SK-N-SH (cell line): ENCODE data around the gene GIGYF1. TPM values are rescaled to one million over a fixed set of nuclear protein-coding genes. Genes with fewer than 3 reads are reported as not detected.
A peak's percentile ranks its signal among the peaks of the same experiment; 100 is the strongest.

Experiments used
- CTCF ChIA-PET: fragments of 300-600, 350-600 bp; formaldehyde crosslinking; extraction: SDS; loops from one replicate; lab custom pipeline; 2021; lab: Yijun Ruan, JAX
- POLR2A ChIA-PET: fragments of 350-600 bp; sonication (Branson Sonifier 250); formaldehyde crosslinking; extraction: SDS; loops from one replicate; lab custom pipeline; 2020; ENCODE audit warnings: antibody characterized with exemption, inconsistent platforms; lab: Yijun Ruan, JAX
- DNase-seq: peaks from one replicate; pipeline ENCODE4 v3.0.0; 2012
- H2AFZ ChIP-seq: fragments of 200-600 bp; sonication (generic); 2 replicates; pipeline ENCODE4 v1.8.1; 2016; ENCODE audit warnings: antibody characterized with exemption, mild to moderate bottlenecking, low read depth
- H3F3A ChIP-seq: fragments of 200-600 bp; sonication (generic); replicated peaks from 2 replicates; pipeline ENCODE3; 2016; ENCODE audit warnings: antibody characterized with exemption, mild to moderate bottlenecking; ENCODE audit not compliant: insufficient read depth
- H3K27ac ChIP-seq, 2 experiments: fragments of 200-500 bp in 1 of 2; fragments of 200-600 bp in 1 of 2; sonication (Bioruptor generic) in 1 of 2; sonication (generic), shearing (Covaris generic) in 1 of 2; 2 replicates each; pipeline versions ENCODE4 v1.5.1 to v1.6.1; 2014 to 2016; ENCODE audit warnings: low read depth in 2 of 2, inconsistent platforms in 1 of 2, low read length in 1 of 2, mild to moderate bottlenecking in 1 of 2, mixed read lengths in 1 of 2
- H3K27me3 ChIP-seq: fragments of 200-600 bp; sonication (generic), shearing (Covaris generic); 2 replicates; pipeline ENCODE4 v1.6.1; 2016; ENCODE audit warnings: mixed run types; ENCODE audit not compliant: insufficient read depth
- H3K36me3 ChIP-seq, 2 experiments: fragments of 200-500 bp in 1 of 2; fragments of 200-600 bp in 1 of 2; sonication (Bioruptor generic) in 1 of 2; sonication (generic) in 1 of 2; replicated peaks in 1 of 2; 2 replicates each; pipeline versions ENCODE3 to v1.5.1; 2014 to 2016; ENCODE audit warnings: low read length in 1 of 2, mild to moderate bottlenecking in 1 of 2; ENCODE audit not compliant: insufficient read depth in 2 of 2, control insufficient read depth in 1 of 2
- H3K4me1 ChIP-seq, 2 experiments: fragments of 200-500 bp in 1 of 2; fragments of 200-600 bp in 1 of 2; sonication (Bioruptor generic) in 1 of 2; sonication (generic), shearing (Covaris generic) in 1 of 2; 2 replicates each; pipeline versions ENCODE4 v1.5.1 to v1.6.1; 2014 to 2016; ENCODE audit warnings: low read depth in 1 of 2, low read length in 1 of 2, mixed run types in 1 of 2; ENCODE audit not compliant: insufficient read depth in 2 of 2, control insufficient read depth in 1 of 2
- H3K4me2 ChIP-seq: fragments of 200-600 bp; sonication (generic), shearing (Covaris generic); 2 replicates; pipeline ENCODE4 v1.6.1; 2017; ENCODE audit warnings: mixed run types
- H3K4me3 ChIP-seq, 2 experiments: fragments of 200-500 bp in 1 of 2; fragments of 200-600 bp in 1 of 2; sonication (Bioruptor generic) in 1 of 2; sonication (generic), shearing (Covaris generic) in 1 of 2; 2 replicates each; pipeline versions ENCODE4 v1.5.1 to v1.8.1; 2014 to 2016; ENCODE audit warnings: low read depth in 2 of 2, inconsistent platforms in 1 of 2, low read length in 1 of 2, mild to moderate bottlenecking in 1 of 2, mixed read lengths in 1 of 2, moderate library complexity in 1 of 2
- H3K79me2 ChIP-seq: fragments of 200-600 bp; sonication (generic); 2 replicates; pipeline ENCODE4 v1.8.1; 2017; ENCODE audit warnings: mild to moderate bottlenecking; ENCODE audit not compliant: insufficient read depth
- H3K9ac ChIP-seq: fragments of 200-600 bp; sonication (generic); 2 replicates; pipeline ENCODE4 v1.6.1; 2017; ENCODE audit warnings: mixed run types
- H3K9me2 ChIP-seq: fragments of 200-600 bp; sonication (generic); 2 replicates; pipeline ENCODE4 v1.6.1; 2017; ENCODE audit warnings: mixed run types
- H3K9me3 ChIP-seq: fragments of 200-600 bp; sonication (generic); 2 replicates; pipeline ENCODE4 v1.6.1; 2017; ENCODE audit warnings: mixed run types, mild to moderate bottlenecking, moderate library complexity
- H4K20me1 ChIP-seq: fragments of 200-600 bp; sonication (generic); 2 replicates; pipeline ENCODE4 v1.6.1; 2017; ENCODE audit warnings: mild to moderate bottlenecking, mixed run types; ENCODE audit not compliant: insufficient read depth
- ELF1 ChIP-seq: IDR thresholded peaks from 2 replicates; pipeline ENCODE4 v1.4.0; 2012
- MEF2A ChIP-seq: IDR thresholded peaks from 2 replicates; pipeline ENCODE4 v1.4.0; 2012; ENCODE audit warnings: low read depth, borderline replicate concordance
- MXI1 ChIP-seq: IDR thresholded peaks from 2 replicates; pipeline ENCODE4 v1.6.1; 2012; ENCODE audit warnings: mild to moderate bottlenecking, low read depth, low read length, improper control_type of control experiment
- NFIC ChIP-seq: IDR thresholded peaks from 2 replicates; pipeline ENCODE4 v1.4.0; 2012; ENCODE audit warnings: borderline replicate concordance
- POLR2AphosphoS5 ChIP-seq: IDR thresholded peaks from 2 replicates; pipeline ENCODE4 v1.6.1; 2012; ENCODE audit warnings: low read depth, low read length
- RAD21 ChIP-seq: IDR thresholded peaks from 2 replicates; pipeline ENCODE4 v1.6.1; 2012; ENCODE audit warnings: mild to moderate bottlenecking, low read length
- RXRA ChIP-seq: IDR thresholded peaks from 2 replicates; pipeline ENCODE4 v1.4.0; 2012; ENCODE audit warnings: low read depth, mild to moderate bottlenecking, borderline replicate concordance
- SIN3A ChIP-seq: IDR thresholded peaks from 2 replicates; pipeline ENCODE4 v1.6.1; 2012; ENCODE audit warnings: low read depth, mild to moderate bottlenecking, low read length, moderate library complexity, borderline replicate concordance
- SMC3 ChIP-seq: IDR thresholded peaks from 2 replicates; pipeline ENCODE4 v1.6.1; 2012; ENCODE audit warnings: low read depth, low read length, improper control_type of control experiment
- TAF1 ChIP-seq: IDR thresholded peaks from 2 replicates; pipeline ENCODE4 v1.6.1; 2012; ENCODE audit warnings: low read depth, mild to moderate bottlenecking, low read length, moderate library complexity, borderline replicate concordance
- TCF12 ChIP-seq: IDR thresholded peaks from 2 replicates; pipeline ENCODE4 v1.4.0; 2012
- TEAD4 ChIP-seq: IDR thresholded peaks from 2 replicates; pipeline ENCODE4 v1.4.0; 2012; ENCODE audit warnings: mild to moderate bottlenecking, borderline replicate concordance; ENCODE audit not compliant: insufficient read depth
- WGBS: methylation state at CpG from one replicate; pipeline ENCODE4 v1.1.6; 2017; ENCODE audit warnings: low lambda C conversion rate; 5-methylcytosine and 5-hydroxymethylcytosine counted together
- polyA plus RNA-seq, 3 experiments: library from polyadenylated mRNA; depleted of rRNA; stranded (reverse); fragments of >200 nt; gene quantifications; 2 replicates each; pipeline ENCODE4 v1.2.3, GENCODE V29; 2012
- TF ChIP-seq, protein P1 (sequence below): IDR thresholded peaks from 2 replicates; pipeline ENCODE4 v1.6.1; 2012; ENCODE audit warnings: mild to moderate bottlenecking, low read depth, low read length, moderate library complexity
- TF ChIP-seq, protein P2 (sequence below): IDR thresholded peaks from 2 replicates; pipeline ENCODE4 v1.4.0; 2012; ENCODE audit warnings: low read depth, borderline replicate concordance
- TF ChIP-seq, protein P3 (sequence below): fragments of 150-350 bp; IDR thresholded peaks from 2 replicates; pipeline ENCODE4 v1.6.1; 2016; ENCODE audit warnings: mild to moderate bottlenecking, low read depth, low read length
- TF ChIP-seq, protein P4 (sequence below): IDR thresholded peaks from 2 replicates; pipeline ENCODE4 v1.4.0; 2012; ENCODE audit warnings: low read depth
- TF ChIP-seq, protein P5 (sequence below): fragments of 200-600 bp; sonication (generic); IDR thresholded peaks from 2 replicates; pipeline ENCODE4 v1.6.1; 2017; ENCODE audit warnings: antibody characterized with exemption, mild to moderate bottlenecking, moderate library complexity

GIGYF1 gene
- polyA plus RNA-seq, 1 of the 3 experiments (the other 2 are of a cell fraction), result 19.4 TPM

DNA sequence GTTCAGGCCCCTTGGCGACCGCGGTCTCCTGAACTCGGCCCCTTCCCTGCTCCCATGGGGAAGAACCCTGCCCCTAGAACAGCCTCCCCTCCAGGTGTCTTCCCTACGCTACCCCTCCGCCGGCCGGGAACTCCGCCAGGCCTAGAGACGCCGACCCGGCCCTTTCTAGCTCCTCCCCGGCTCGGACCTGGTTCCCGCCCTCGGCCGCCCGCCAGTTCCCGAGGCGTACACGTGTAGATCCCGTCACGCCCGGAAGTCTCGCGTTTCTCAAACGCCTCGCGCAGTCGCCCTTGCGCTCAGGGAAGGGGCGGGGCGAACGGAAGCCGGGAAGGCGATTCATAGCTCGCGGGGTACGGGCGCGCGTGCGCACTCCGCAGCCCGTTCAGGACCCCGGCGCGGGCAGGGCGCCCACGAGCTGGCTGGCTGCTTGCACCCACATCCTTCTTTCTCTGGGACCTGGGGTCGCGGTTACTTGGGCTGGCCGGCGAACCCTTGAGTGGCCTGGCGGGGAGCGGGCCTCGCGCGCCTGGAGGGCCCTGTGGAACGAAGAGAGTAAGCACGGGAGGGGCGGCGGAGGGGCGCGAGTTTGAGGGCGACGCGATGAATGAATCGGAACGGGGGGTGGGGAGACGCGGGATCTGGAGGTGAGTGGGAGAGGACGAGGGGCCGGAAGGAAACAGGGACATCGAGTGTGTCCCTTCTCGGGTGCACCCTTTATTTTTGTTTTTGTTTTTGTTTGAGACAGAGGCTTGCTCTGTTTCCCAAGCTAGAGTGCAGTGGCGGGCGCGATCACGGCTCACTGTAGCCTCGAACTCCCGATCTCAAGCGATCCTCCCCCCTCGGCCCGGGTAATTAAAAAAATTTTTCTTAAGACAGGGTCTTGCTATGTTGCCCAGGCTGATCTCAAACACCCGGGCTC lies 12.0 kb upstream of the GIGYF1 start, which contains the start of gene POP7 (continued):
- TF ChIP-seq, protein P1, sequence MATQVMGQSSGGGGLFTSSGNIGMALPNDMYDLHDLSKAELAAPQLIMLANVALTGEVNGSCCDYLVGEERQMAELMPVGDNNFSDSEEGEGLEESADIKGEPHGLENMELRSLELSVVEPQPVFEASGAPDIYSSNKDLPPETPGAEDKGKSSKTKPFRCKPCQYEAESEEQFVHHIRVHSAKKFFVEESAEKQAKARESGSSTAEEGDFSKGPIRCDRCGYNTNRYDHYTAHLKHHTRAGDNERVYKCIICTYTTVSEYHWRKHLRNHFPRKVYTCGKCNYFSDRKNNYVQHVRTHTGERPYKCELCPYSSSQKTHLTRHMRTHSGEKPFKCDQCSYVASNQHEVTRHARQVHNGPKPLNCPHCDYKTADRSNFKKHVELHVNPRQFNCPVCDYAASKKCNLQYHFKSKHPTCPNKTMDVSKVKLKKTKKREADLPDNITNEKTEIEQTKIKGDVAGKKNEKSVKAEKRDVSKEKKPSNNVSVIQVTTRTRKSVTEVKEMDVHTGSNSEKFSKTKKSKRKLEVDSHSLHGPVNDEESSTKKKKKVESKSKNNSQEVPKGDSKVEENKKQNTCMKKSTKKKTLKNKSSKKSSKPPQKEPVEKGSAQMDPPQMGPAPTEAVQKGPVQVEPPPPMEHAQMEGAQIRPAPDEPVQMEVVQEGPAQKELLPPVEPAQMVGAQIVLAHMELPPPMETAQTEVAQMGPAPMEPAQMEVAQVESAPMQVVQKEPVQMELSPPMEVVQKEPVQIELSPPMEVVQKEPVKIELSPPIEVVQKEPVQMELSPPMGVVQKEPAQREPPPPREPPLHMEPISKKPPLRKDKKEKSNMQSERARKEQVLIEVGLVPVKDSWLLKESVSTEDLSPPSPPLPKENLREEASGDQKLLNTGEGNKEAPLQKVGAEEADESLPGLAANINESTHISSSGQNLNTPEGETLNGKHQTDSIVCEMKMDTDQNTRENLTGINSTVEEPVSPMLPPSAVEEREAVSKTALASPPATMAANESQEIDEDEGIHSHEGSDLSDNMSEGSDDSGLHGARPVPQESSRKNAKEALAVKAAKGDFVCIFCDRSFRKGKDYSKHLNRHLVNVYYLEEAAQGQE, result no peak
- TF ChIP-seq ELF1, result peak; percentile 89
- TF ChIP-seq NFIC, result peak; percentile 68
- peak; percentile 90 for TF ChIP-seq POLR2AphosphoS5
- peak; percentile 93 for TF ChIP-seq MXI1
- TF ChIP-seq, protein P2, sequence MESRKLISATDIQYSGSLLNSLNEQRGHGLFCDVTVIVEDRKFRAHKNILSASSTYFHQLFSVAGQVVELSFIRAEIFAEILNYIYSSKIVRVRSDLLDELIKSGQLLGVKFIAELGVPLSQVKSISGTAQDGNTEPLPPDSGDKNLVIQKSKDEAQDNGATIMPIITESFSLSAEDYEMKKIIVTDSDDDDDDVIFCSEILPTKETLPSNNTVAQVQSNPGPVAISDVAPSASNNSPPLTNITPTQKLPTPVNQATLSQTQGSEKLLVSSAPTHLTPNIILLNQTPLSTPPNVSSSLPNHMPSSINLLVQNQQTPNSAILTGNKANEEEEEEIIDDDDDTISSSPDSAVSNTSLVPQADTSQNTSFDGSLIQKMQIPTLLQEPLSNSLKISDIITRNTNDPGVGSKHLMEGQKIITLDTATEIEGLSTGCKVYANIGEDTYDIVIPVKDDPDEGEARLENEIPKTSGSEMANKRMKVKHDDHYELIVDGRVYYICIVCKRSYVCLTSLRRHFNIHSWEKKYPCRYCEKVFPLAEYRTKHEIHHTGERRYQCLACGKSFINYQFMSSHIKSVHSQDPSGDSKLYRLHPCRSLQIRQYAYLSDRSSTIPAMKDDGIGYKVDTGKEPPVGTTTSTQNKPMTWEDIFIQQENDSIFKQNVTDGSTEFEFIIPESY, result peak; percentile 99
- peak; percentile 77; the same call in 1 of the 2 replicates for TF ChIP-seq SIN3A
- no peak for TF ChIP-seq RXRA
- no peak for TF ChIP-seq TCF12

DNA sequence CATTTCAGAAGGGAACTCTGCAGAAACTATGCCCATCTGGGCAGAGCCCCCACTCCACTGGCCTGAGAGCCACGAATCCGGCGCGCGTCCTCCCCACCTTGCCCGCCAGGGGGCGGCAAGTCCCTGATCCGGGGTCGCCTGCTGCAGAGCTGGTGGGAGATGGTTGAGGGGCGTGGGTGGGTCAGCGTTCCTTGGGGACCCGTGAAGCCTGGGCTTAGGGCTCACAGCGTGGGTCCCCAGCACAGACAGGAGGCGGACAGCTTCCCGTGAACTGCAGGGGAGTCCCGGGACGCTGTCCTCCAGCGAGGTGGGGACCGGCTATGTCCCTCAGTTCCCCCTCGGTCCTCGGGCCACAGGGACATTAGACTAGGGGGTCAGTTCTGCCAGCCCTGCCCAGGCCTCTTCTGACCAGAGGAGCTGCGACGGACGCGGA lies 11.3 kb upstream of the GIGYF1 start:
- peaks cover 25% of the 10 kb centered on the region for H3K79me2 ChIP-seq
- TF ChIP-seq SMC3, result peak; percentile 94
- TF ChIP-seq, protein P3, sequence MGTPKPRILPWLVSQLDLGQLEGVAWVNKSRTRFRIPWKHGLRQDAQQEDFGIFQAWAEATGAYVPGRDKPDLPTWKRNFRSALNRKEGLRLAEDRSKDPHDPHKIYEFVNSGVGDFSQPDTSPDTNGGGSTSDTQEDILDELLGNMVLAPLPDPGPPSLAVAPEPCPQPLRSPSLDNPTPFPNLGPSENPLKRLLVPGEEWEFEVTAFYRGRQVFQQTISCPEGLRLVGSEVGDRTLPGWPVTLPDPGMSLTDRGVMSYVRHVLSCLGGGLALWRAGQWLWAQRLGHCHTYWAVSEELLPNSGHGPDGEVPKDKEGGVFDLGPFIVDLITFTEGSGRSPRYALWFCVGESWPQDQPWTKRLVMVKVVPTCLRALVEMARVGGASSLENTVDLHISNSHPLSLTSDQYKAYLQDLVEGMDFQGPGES, result no peak
- no peak for TF ChIP-seq MEF2A
- TF ChIP-seq, protein P4, sequence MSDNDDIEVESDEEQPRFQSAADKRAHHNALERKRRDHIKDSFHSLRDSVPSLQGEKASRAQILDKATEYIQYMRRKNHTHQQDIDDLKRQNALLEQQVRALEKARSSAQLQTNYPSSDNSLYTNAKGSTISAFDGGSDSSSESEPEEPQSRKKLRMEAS, result peak; percentile 60
- TF ChIP-seq SIN3A, result peak; percentile 74; the same call in 1 of the 2 replicates
- peak; percentile 80 for TF ChIP-seq RAD21
- TF ChIP-seq, protein P5, sequence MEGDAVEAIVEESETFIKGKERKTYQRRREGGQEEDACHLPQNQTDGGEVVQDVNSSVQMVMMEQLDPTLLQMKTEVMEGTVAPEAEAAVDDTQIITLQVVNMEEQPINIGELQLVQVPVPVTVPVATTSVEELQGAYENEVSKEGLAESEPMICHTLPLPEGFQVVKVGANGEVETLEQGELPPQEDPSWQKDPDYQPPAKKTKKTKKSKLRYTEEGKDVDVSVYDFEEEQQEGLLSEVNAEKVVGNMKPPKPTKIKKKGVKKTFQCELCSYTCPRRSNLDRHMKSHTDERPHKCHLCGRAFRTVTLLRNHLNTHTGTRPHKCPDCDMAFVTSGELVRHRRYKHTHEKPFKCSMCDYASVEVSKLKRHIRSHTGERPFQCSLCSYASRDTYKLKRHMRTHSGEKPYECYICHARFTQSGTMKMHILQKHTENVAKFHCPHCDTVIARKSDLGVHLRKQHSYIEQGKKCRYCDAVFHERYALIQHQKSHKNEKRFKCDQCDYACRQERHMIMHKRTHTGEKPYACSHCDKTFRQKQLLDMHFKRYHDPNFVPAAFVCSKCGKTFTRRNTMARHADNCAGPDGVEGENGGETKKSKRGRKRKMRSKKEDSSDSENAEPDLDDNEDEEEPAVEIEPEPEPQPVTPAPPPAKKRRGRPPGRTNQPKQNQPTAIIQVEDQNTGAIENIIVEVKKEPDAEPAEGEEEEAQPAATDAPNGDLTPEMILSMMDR, result peak; percentile 95
- TF ChIP-seq TEAD4, result 0 out of 2 replicates have a peak, but pooled peaks have one; percentile 26
- 0 out of 2 replicates have a peak, but pooled peaks have one; percentile 25 for TF ChIP-seq TAF1
- peaks cover 4% of the 10 kb centered on the region; the same call in 1 of the 2 replicates for H3K27me3 ChIP-seq
- ChIA-PET CTCF (interaction anchor here (0.6 to 17.6 kb wide), 83 partner anchors 10 to 577 kb away, joined by 3 to 344 read pairs (median 5); partner anchors contain the start of genes ACTL6B, EPHB4, EPO and GIGYF1), POLR2A (interaction anchor here (0.7 to 2.3 kb wide), 18 partner anchors 9 to 185 kb away, joined by 3 to 24 read pairs (median 4); partner anchors contain the start of genes EPHB4, EPO, FBXO24 and GIGYF1)
- peak overlapping the region; percentile 95 for H3K9ac ChIP-seq
- H3K4me1 ChIP-seq, result peaks cover 6 to 14% of the 10 kb centered on the region in 2 experiments; a peak in 2 of 4 replicates
- peak; percentile 97 for DNase-seq
- peak overlapping the region; percentile 97 for H3K4me2 ChIP-seq
- H3K4me3 ChIP-seq, result peak overlapping the region; percentile 62 to 92
- no peaks in the 10 kb centered on the region for H3K9me2 ChIP-seq
- 0% methylated on average over 16 of the region's 25 CpGs for WGBS
- peaks cover 8% of the 10 kb centered on the region for H3F3A ChIP-seq
- peak overlapping the region; percentile 85 to 89 for H3K27ac ChIP-seq
- no peaks in the 10 kb centered on the region; the same call in 1 of the 2 replicates for H4K20me1 ChIP-seq
- peaks cover 0 to 14% of the 10 kb centered on the region in 2 experiments for H3K36me3 ChIP-seq
- peak overlapping the region; percentile 84 for H2AFZ ChIP-seq
- no peaks in the 10 kb centered on the region for H3K9me3 ChIP-seq
